PFSK-1 (cell line): ENCODE results near the gene ARHGEF4.

Source experiments
- FOXP2 ChIP-seq: optimal IDR thresholded peaks from 2 replicates; pipeline ENCODE3; 2011; ENCODE audit warnings: borderline replicate concordance, control low read depth, inconsistent platforms; ENCODE audit not compliant: insufficient read depth; ENCODE audit errors: extremely low read length, extremely low read depth
- POLR2AphosphoS5 ChIP-seq: IDR thresholded peaks from 2 replicates; pipeline ENCODE4 v1.6.1; 2012; ENCODE audit warnings: low read depth, mild to moderate bottlenecking, control low read depth, low read length, moderate library complexity
- REST ChIP-seq, 2 experiments: IDR thresholded peaks; 2 replicates each; pipeline versions ENCODE4 v1.6.1 to v1.8.0; 2011 to 2012; ENCODE audit warnings: low read depth in 2 of 2, low read length in 2 of 2, control low read depth in 1 of 2, inconsistent platforms in 1 of 2, mild to moderate bottlenecking in 1 of 2, moderate library complexity in 1 of 2; ENCODE audit not compliant: insufficient read depth in 1 of 2
- SIN3A ChIP-seq: IDR thresholded peaks from 2 replicates; pipeline ENCODE4 v1.6.1; 2012; ENCODE audit warnings: mild to moderate bottlenecking, low read length, moderate library complexity, borderline replicate concordance; ENCODE audit not compliant: insufficient read depth
- TAF1 ChIP-seq: IDR thresholded peaks from 2 replicates; pipeline ENCODE4 v1.6.1; 2012; ENCODE audit warnings: low read length, control low read depth, borderline replicate concordance; ENCODE audit not compliant: insufficient read depth

ARHGEF4 gene

GRCh38 chr2:130840506-130840905 lies 3.8 kb downstream of the ARHGEF4 start:
- TF ChIP-seq SIN3A (no peak), TAF1 (no peak), POLR2AphosphoS5 (no peak), REST (IDR thresholded peaks at IDR 0.05; ENCODE audit: insufficient read depth in 1 of 2, low read depth in 2 of 2, low read length in 2 of 2) (no peak), FOXP2 (no peak)

GRCh38 chr2:130841741-130842365 lies 5.1 kb downstream of the ARHGEF4 start:
- TF ChIP-seq REST (IDR thresholded peaks at IDR 0.05; ENCODE audit: insufficient read depth in 1 of 2, low read depth in 2 of 2, low read length in 2 of 2) (no peak), TAF1 (no peak), POLR2AphosphoS5 (no peak), SIN3A (no peak), FOXP2 (no peak)

- TF ChIP-seq REST (IDR thresholded peaks at IDR 0.05; ENCODE audit: insufficient read depth in 1 of 2, low read depth in 2 of 2, low read length in 2 of 2), result no peak
- no peak for TF ChIP-seq FOXP2
- TF ChIP-seq TAF1, result no peak
- TF ChIP-seq POLR2AphosphoS5, result no peak
- TF ChIP-seq SIN3A, result no peak
Measured at GRCh38 chr2:130842770-130843169, 6.1 kb downstream of the ARHGEF4 start.

GRCh38 chr2:130843321-130843985 lies 6.7 kb downstream of the ARHGEF4 start:
- no peak for TF ChIP-seq REST (IDR thresholded peaks at IDR 0.05; ENCODE audit: insufficient read depth in 1 of 2, low read depth in 2 of 2, low read length in 2 of 2)
- no peak for TF ChIP-seq POLR2AphosphoS5
- no peak for TF ChIP-seq FOXP2
- no peak for TF ChIP-seq SIN3A
- TF ChIP-seq TAF1, result no peak

GRCh38 chr2:130844161-130844560 lies 7.4 kb downstream of the ARHGEF4 start:
- TF ChIP-seq TAF1, result no peak
- TF ChIP-seq POLR2AphosphoS5, result no peak
